Upper lobe of right lung (tissue), 1 donor: ENCODE measurements around the gene NTRK1. TPM values are rescaled to one million over a fixed set of nuclear protein-coding genes. Genes with fewer than 3 reads are reported as not detected.

Experiments
- ATAC-seq: fragments of 200-7000 bp; cut with Tn5 transposase; one replicate; pipeline ENCODE4 v1.9.1; 2020; ENCODE audit warnings: mild to moderate bottlenecking, moderate library complexity
- DNase-seq: peaks from one replicate; pipeline ENCODE4 v3.0.0-alpha.2; 2020
- H3K27ac ChIP-seq: fragments of 200-600 bp; one replicate; pipeline ENCODE4 v1.8.0; 2022
- H3K27me3 ChIP-seq: fragments of 200-600 bp; one replicate; pipeline ENCODE4 v1.8.0; 2022; ENCODE audit warnings: mild to moderate bottlenecking
- H3K36me3 ChIP-seq: fragments of 200-600 bp; one replicate; pipeline ENCODE4 v1.8.0; 2022
- H3K4me1 ChIP-seq: fragments of 200-600 bp; one replicate; pipeline ENCODE4 v1.8.0; 2022
- H3K4me3 ChIP-seq: fragments of 200-600 bp; one replicate; pipeline ENCODE4 v1.8.0; 2022; ENCODE audit warnings: mild to moderate bottlenecking
- H3K9me3 ChIP-seq: fragments of 200-600 bp; one replicate; pipeline ENCODE4 v1.8.0; 2022
- CTCF ChIP-seq: fragments of 200-600 bp; IDR thresholded peaks from one replicate; pipeline ENCODE4 v1.8.0; 2022; ENCODE audit warnings: antibody characterized with exemption
- intact Hi-C: fragments of 100-400 bp; cut with DNase I; formaldehyde crosslinking; loops from one replicate; pipeline ENCODE4 v1.11.0; 2022
- total RNA-seq: library from RNA; stranded (reverse); fragmentation: NEBNext Ultra II Directional; extraction: Animal tissue kit (Norgen Biotek cat#: 25700); gene quantifications from one replicate; pipeline ENCODE4 v1.2.1, GENCODE V29; 2021
- donor health status: DM: no; HTN: yes; CAD: no; lungs with severe emphysema.

NTRK1 gene
- total RNA-seq, 1 donor from 2014 or later, result 1.2 TPM

- intact Hi-C loops, result no loop called here
- no peaks in the 10 kb centered on the region for H3K36me3 ChIP-seq
- TF ChIP-seq CTCF, result no peak
- no peak overlapping the region for H3K27ac ChIP-seq
- no peaks in the 10 kb centered on the region for H3K9me3 ChIP-seq
- peaks cover 69% of the 10 kb centered on the region for H3K27me3 ChIP-seq
- peak; percentile 4 for ATAC-seq
- DNase-seq, result no peak
- peaks cover 26% of the 10 kb centered on the region for H3K4me1 ChIP-seq
- H3K4me3 ChIP-seq, result peak overlapping the region; percentile 30
Observed at GRCh38 chr1:156859523-156860112, 1.0 kb upstream of the NTRK1 start.

- Histone ChIP-seq H3K9me3 (no peaks in the 10 kb centered on the region), H3K4me3 (peak overlapping the region; percentile 30), H3K27ac (no peak overlapping the region), H3K4me1 (peaks cover 26% of the 10 kb centered on the region), H3K27me3 (peaks cover 74% of the 10 kb centered on the region), H3K36me3 (no peaks in the 10 kb centered on the region)
- ATAC-seq (peak; percentile 56), DNase-seq (no peak)
- intact Hi-C loops, result no loop called here
- peak; percentile 75 for TF ChIP-seq CTCF
Observed at GRCh38 chr1:156860113-156860627, 495 bp upstream of the NTRK1 start.

GRCh38 chr1:156862584-156862983 is 1.9 kb downstream of the NTRK1 start:
- H3K27me3 ChIP-seq, result peaks cover 78% of the 10 kb centered on the region
- ATAC-seq (no peak), DNase-seq (no peak)
- H3K36me3 ChIP-seq, result no peaks in the 10 kb centered on the region
- intact Hi-C loops, result no loop called here
- H3K4me3 ChIP-seq, result no peak overlapping the region
- no peaks in the 10 kb centered on the region for H3K9me3 ChIP-seq
- H3K27ac ChIP-seq, result no peak overlapping the region
- H3K4me1 ChIP-seq, result peaks cover 26% of the 10 kb centered on the region
- TF ChIP-seq CTCF, result no peak

GRCh38 chr1:156862997-156863599 is 2.4 kb downstream of the NTRK1 start:
- DNase-seq (no peak), ATAC-seq (no peak)
- Histone ChIP-seq H3K9me3 (no peaks in the 10 kb centered on the region), H3K36me3 (no peaks in the 10 kb centered on the region), H3K4me1 (peaks cover 26% of the 10 kb centered on the region), H3K4me3 (no peak overlapping the region), H3K27ac (no peak overlapping the region), H3K27me3 (peaks cover 73% of the 10 kb centered on the region)
- TF ChIP-seq CTCF, result no peak
- intact Hi-C loops, result no loop called here

- Histone ChIP-seq H3K4me1 (peaks cover 25% of the 10 kb centered on the region), H3K27me3 (peaks cover 68% of the 10 kb centered on the region), H3K27ac (no peak overlapping the region), H3K9me3 (no peaks in the 10 kb centered on the region), H3K4me3 (no peak overlapping the region), H3K36me3 (no peaks in the 10 kb centered on the region)
- intact Hi-C loops, result no loop called here
- ATAC-seq (no peak), DNase-seq (no peak)
- no peak for TF ChIP-seq CTCF
Observed at GRCh38 chr1:156863631-156864030, 3.0 kb downstream of the NTRK1 start.
